Measurements from ENCODE around the gene WDR41.
A peak's percentile ranks its signal among the peaks of the same experiment; 100 is the strongest.
"Not testable (repeated sequence)": the region's sequence is repeated elsewhere in the genome, so short reads cannot be mapped to it uniquely, and the experiment has no call there.

WDR41 gene

GRCh38 chr5:77407152-77407551 lies 85.0 kb downstream of the WDR41 start:
- DNase-seq (ENCODE audit: low read depth, low spot score), result no peak

- no peak for DNase-seq (ENCODE audit: low read depth, low spot score)
Measured at GRCh38 chr5:77402796-77403195, 89.3 kb downstream of the WDR41 start.

- no peak for DNase-seq (ENCODE audit: low read depth, low spot score)
Measured at GRCh38 chr5:77400645-77401044, 91.5 kb downstream of the WDR41 start.

- DNase-seq (ENCODE audit: low read depth, low spot score), result no peak
Measured at GRCh38 chr5:77398896-77399295, 93.2 kb downstream of the WDR41 start.

- no peak for DNase-seq (ENCODE audit: low read depth, low spot score)
Measured at GRCh38 chr5:77398458-77398857, 93.7 kb downstream of the WDR41 start.

GRCh38 chr5:77397686-77398292 lies 94.3 kb downstream of the WDR41 start:
- no peak for DNase-seq (ENCODE audit: low read depth, low spot score)

GRCh38 chr5:77396017-77396416 lies 96.1 kb downstream of the WDR41 start:
- DNase-seq (ENCODE audit: low read depth, low spot score), result no peak

GRCh38 chr5:77394064-77394715 lies 97.9 kb downstream of the WDR41 start:
- DNase-seq (ENCODE audit: low read depth, low spot score), result no peak

GRCh38 chr5:77391240-77391765 lies 100.8 kb downstream of the WDR41 start:
- no peak for DNase-seq (ENCODE audit: low read depth, low spot score)

- DNase-seq (ENCODE audit: low read depth, low spot score), result peak; percentile 43
Measured at GRCh38 chr5:77390795-77391194, 101.3 kb downstream of the WDR41 start.

GRCh38 chr5:77390221-77390620 lies 101.9 kb downstream of the WDR41 start:
- no peak for DNase-seq (ENCODE audit: low read depth, low spot score)

- no peak for DNase-seq (ENCODE audit: low read depth, low spot score)
Measured at GRCh38 chr5:77389746-77390145, 102.4 kb downstream of the WDR41 start.

GRCh38 chr5:77386340-77386739 lies 105.8 kb downstream of the WDR41 start:
- not testable (repeated sequence) for DNase-seq (ENCODE audit: low read depth, low spot score)

GRCh38 chr5:77383336-77383735 lies 108.8 kb downstream of the WDR41 start:
- not testable (repeated sequence) for DNase-seq (ENCODE audit: low read depth, low spot score)

Data from brain pericyte (primary cell).